ENCODE results near the gene TEX48. TPM values are rescaled to one million over a fixed set of nuclear protein-coding genes. Genes with fewer than 3 reads are reported as not detected.

TEX48 gene
- total RNA-seq, 2 donors from 2014 or later = not detected

- intact Hi-C loops (cut with DNase I) = no loop called here
- no peak for ATAC-seq
- DNase-seq = no peak
Observed at GRCh38 chr9:114695948-114696347, 14.0 kb upstream of the TEX48 start.

GRCh38 chr9:114694719-114695269 is 12.8 kb upstream of the TEX48 start:
- DNase-seq (no peak), ATAC-seq (no peak)
- intact Hi-C loops (cut with DNase I) = no loop called here

GRCh38 chr9:114694146-114694545 is 12.2 kb upstream of the TEX48 start:
- no peak for DNase-seq
- intact Hi-C loops (cut with DNase I) = no loop called here
- no peak for ATAC-seq

- no peak for ATAC-seq
Observed at GRCh38 chr9:114693248-114693855, 11.4 kb upstream of the TEX48 start.

GRCh38 chr9:114691956-114692295 is 9.9 kb upstream of the TEX48 start:
- ATAC-seq (no peak), DNase-seq (no peak)
- intact Hi-C loops (cut with DNase I) = no loop called here

More at GRCh38 chr9:114693248-114693855, 11.4 kb upstream of the TEX48 start:
- no peak for DNase-seq
- intact Hi-C loops (cut with DNase I) = no loop called here

- no peak for DNase-seq
- intact Hi-C loops (cut with DNase I) = no loop called here
- no peak for ATAC-seq
Observed at GRCh38 chr9:114691046-114691955, 9.3 kb upstream of the TEX48 start.

GRCh38 chr9:114690308-114690707 is 8.3 kb upstream of the TEX48 start:
- no peak for ATAC-seq
- intact Hi-C loops (cut with DNase I) = no loop called here
- DNase-seq = no peak

- DNase-seq (no peak), ATAC-seq (no peak)
- intact Hi-C loops (cut with DNase I) = loop anchor here in 1 of 2 donors (10.0 kb wide), 1 partner anchor 55 kb away; no protein-coding TSS in a partner anchor
Observed at GRCh38 chr9:114689813-114690212, 7.8 kb upstream of the TEX48 start.

GRCh38 chr9:114688909-114689610 is 7.1 kb upstream of the TEX48 start:
- ATAC-seq (no peak), DNase-seq (no peak)
- intact Hi-C loops (cut with DNase I) = loop anchor here in 1 of 2 donors (10.0 kb wide), 1 partner anchor 56 kb away; no protein-coding TSS in a partner anchor

GRCh38 chr9:114688379-114688778 is 6.4 kb upstream of the TEX48 start:
- ATAC-seq (no peak), DNase-seq (no peak)
- intact Hi-C loops (cut with DNase I) = loop anchor here in 1 of 2 donors (10.0 kb wide), 1 partner anchor 56 kb away; no protein-coding TSS in a partner anchor

GRCh38 chr9:114687034-114687433 is 5.0 kb upstream of the TEX48 start:
- DNase-seq (no peak), ATAC-seq (no peak)
- intact Hi-C loops (cut with DNase I) = loop anchor here in 1 of 2 donors (10.0 kb wide), 1 partner anchor 58 kb away; no protein-coding TSS in a partner anchor

- intact Hi-C loops (cut with DNase I) = loop anchor here in 1 of 2 donors (10.0 kb wide), 1 partner anchor 59 kb away; no protein-coding TSS in a partner anchor
- DNase-seq = no peak
Observed at GRCh38 chr9:114685951-114686350, 4.0 kb upstream of the TEX48 start.

GRCh38 chr9:114684036-114684435 is 2.0 kb upstream of the TEX48 start:
- intact Hi-C loops (cut with DNase I) = loop anchor here in 1 of 2 donors (5.0 to 10.0 kb wide), 3 partner anchors 61 to 328 kb away; no protein-coding TSS in a partner anchor
- DNase-seq (no peak), ATAC-seq (no peak)

More at GRCh38 chr9:114685951-114686350, 4.0 kb upstream of the TEX48 start:
- no peak for ATAC-seq

GRCh38 chr9:114682846-114683245 is 854 bp upstream of the TEX48 start:
- DNase-seq (no peak), ATAC-seq (no peak)
- intact Hi-C loops (cut with DNase I) = loop anchor here in 1 of 2 donors (5.0 to 10.0 kb wide), 3 partner anchors 62 to 329 kb away; no protein-coding TSS in a partner anchor

GRCh38 chr9:114680259-114681001 is 1.6 kb downstream of the TEX48 start:
- no peak for DNase-seq
- ATAC-seq = no peak
- intact Hi-C loops (cut with DNase I) = loop anchor here in 1 of 2 donors (5.0 to 10.0 kb wide), 3 partner anchors 64 to 332 kb away; no protein-coding TSS in a partner anchor

- intact Hi-C loops (cut with DNase I) = no loop called here
- ATAC-seq (no peak), DNase-seq (no peak)
Observed at GRCh38 chr9:114678795-114679194, 3.2 kb downstream of the TEX48 start.

- DNase-seq = no peak
- intact Hi-C loops (cut with DNase I) = no loop called here
- ATAC-seq = no peak
Observed at GRCh38 chr9:114678130-114678529, 3.9 kb downstream of the TEX48 start.

GRCh38 chr9:114677418-114677817 is 4.6 kb downstream of the TEX48 start:
- peak in 1 of 2 donors; percentile 70 for ATAC-seq
- intact Hi-C loops (cut with DNase I) = no loop called here
- DNase-seq = no peak

All from left cardiac atrium (tissue), 4 donors.